Coronary artery (tissue), 2 donors: ENCODE results near the gene C18orf63.

Experiments
- DNase-seq: peaks from one replicate; pipeline ENCODE4 v3.0.0-alpha.2; 2017; ENCODE audit warnings: low spot score
- H3K27ac ChIP-seq, 2 donors: fragments of 200-600 bp; sonication (generic); one replicate each; pipeline ENCODE4 v1.5.1; 2016 to 2019
- H3K4me3 ChIP-seq: fragments of 200-600 bp; sonication (generic); 2 replicates; pipeline ENCODE4 v1.5.1; 2016; ENCODE audit warnings: mild to moderate bottlenecking, moderate library complexity
- TF ChIP-seq, protein P1 (sequence below): fragments of 200-600 bp; sonication (generic); IDR thresholded peaks from one replicate; pipeline ENCODE4 v1.5.1; 2019; ENCODE audit warnings: antibody characterized with exemption

The C18orf63 gene

DNA sequence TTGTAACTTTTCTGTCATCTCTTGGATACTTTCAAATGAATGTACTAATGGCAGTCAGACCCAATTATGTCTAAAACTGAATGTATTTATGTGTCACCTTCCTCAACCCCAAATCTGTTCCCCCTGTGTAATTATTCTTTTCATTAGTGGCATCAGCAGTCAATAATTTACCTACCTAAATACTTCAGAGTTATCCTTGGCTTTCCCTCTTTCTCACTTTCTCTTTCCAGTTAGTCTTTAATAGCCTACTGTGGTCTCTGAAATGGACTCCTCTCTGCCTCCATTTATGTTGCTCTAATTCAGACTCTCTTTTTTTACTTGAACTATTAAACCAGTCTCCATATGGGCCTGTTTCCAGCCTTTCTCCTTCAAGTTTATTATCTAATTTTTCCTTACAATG is 21.0 kb downstream of the C18orf63 start:
- no peak for DNase-seq
- Histone ChIP-seq H3K4me3 (no peak overlapping the region), H3K27ac (no peak overlapping the region)
- TF ChIP-seq, protein P1, sequence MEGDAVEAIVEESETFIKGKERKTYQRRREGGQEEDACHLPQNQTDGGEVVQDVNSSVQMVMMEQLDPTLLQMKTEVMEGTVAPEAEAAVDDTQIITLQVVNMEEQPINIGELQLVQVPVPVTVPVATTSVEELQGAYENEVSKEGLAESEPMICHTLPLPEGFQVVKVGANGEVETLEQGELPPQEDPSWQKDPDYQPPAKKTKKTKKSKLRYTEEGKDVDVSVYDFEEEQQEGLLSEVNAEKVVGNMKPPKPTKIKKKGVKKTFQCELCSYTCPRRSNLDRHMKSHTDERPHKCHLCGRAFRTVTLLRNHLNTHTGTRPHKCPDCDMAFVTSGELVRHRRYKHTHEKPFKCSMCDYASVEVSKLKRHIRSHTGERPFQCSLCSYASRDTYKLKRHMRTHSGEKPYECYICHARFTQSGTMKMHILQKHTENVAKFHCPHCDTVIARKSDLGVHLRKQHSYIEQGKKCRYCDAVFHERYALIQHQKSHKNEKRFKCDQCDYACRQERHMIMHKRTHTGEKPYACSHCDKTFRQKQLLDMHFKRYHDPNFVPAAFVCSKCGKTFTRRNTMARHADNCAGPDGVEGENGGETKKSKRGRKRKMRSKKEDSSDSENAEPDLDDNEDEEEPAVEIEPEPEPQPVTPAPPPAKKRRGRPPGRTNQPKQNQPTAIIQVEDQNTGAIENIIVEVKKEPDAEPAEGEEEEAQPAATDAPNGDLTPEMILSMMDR = no peak

DNA sequence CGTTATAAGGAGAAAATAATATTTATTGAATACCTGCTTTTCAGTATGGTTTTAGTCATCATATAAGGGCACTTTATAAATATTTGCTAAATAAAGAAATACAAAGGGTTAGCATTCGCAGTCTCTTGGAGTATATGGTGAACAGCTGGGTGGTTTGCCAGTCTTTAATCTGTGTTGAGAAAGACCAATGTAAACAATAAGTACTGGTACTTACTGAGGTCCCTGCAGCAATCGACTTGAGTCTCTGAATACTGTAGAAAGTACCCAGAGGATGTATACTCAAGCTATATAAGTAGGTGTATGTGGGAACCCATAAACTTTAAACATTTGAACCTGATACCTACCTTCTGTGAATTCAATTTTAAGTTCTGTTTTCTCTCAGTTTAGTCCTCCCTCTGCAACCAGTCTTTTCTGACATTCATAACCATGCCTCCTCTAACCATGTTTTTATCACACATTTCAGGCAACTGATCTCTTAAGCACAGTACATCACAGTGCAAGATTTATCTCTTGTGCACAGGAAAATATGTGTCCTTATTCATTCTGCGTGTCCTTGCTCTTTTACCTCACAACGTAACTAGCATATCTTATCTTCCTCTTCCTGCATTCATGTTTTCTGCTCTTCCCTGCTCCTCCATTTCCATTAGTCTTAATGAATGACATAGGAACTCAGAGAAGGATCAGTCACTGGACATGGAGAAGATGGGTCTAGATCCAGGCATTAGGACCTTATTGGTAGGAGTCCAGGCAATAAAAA is 21.7 kb downstream of the C18orf63 start:
- TF ChIP-seq, protein P1 = no peak
- H3K4me3 ChIP-seq = no peak overlapping the region
- H3K27ac ChIP-seq = no peak overlapping the region
- DNase-seq = no peak

- TF ChIP-seq, protein P1 = no peak
- DNase-seq = no peak
- Histone ChIP-seq H3K27ac (no peak overlapping the region), H3K4me3 (no peak overlapping the region)
These were observed 22.3 kb downstream of the C18orf63 start for GRCh38 chr18:74337912-74338309.

- H3K4me3 ChIP-seq = no peak overlapping the region
- DNase-seq = no peak
- H3K27ac ChIP-seq = no peak overlapping the region
- TF ChIP-seq, protein P1 = peak; percentile 58
These were observed 26.9 kb downstream of the C18orf63 start for GRCh38 chr18:74342416-74343043.

GRCh38 chr18:74346206-74346605 is 30.6 kb downstream of the C18orf63 start:
- Histone ChIP-seq H3K4me3 (no peak overlapping the region), H3K27ac (no peak overlapping the region)
- TF ChIP-seq, protein P1 = no peak
- DNase-seq = no peak

DNA sequence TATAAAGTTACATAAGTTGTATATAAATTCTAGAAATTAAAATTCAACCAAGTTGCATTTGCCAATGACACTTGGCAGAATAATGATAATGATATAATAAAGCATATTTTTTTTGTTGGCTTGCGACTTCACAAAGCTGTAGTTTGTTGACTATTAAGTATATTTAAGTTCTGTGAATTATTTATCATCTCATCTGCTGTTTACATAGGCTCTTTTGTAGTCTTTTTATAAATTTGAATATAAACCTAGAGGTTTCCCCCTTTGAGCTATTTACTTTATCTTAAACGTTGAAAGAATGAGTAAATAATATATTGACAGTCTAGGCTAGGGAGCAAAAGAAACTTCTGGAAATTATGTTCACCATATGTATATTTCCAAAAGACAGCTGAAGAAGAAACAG is 32.9 kb downstream of the C18orf63 start:
- H3K27ac ChIP-seq = no peak overlapping the region
- no peak for DNase-seq
- H3K4me3 ChIP-seq = no peak overlapping the region
- TF ChIP-seq, protein P1 = no peak

- Histone ChIP-seq H3K4me3 (no peak overlapping the region), H3K27ac (no peak overlapping the region)
- TF ChIP-seq, protein P1 = no peak
- DNase-seq = no peak
These were observed 35.7 kb downstream of the C18orf63 start for GRCh38 chr18:74351354-74351753.
